Esophagus squamous epithelium (tissue), 4 donors: Measurements from ENCODE around the gene PTPRS.

Experiments used
- POLR2A ChIP-seq, 4 donors: fragments of 450-650 bp; IDR thresholded peaks; one replicate each; pipeline ENCODE4 v1.6.1; 2017; ENCODE audit warnings: antibody characterized with exemption in 4 of 4, mild to moderate bottlenecking in 4 of 4, moderate library complexity in 3 of 4
- TF ChIP-seq, protein P1 (sequence below), 6 experiments: fragments of 450-650 bp in 4 of 6; fragments of 200-600 bp in 2 of 6; sonication (generic) in 2 of 6; IDR thresholded peaks; one replicate each; pipeline ENCODE4 v1.5.1; 2016 to 2019; ENCODE audit warnings: antibody characterized with exemption in 6 of 6, mild to moderate bottlenecking in 4 of 6, moderate library complexity in 4 of 6

DNA sequence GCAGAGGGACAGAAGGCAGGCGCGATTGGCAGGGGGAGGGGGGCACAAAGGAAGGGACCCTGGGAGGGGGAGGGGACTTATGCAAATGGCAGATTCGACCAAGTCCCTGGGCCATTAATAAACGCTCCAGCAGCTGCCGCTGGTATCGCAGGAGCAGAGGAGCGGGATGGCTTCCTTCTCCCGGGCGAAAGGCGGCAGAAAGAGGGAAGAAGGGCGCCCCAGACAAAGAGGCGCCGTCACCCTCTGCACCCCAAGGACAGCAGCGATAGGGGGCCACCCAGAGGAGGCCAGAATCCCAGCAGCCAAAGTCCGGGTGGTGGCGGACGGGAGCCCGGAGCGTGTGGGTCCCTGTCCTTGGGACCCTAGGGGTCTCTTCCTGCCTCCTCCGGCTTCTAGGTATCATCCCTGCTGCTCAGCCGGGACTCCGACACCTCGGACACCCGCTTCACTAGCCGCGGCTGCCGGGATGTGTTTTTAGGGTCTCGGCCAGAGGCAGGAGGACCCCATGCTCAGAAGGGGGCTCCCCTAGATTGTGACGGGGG is 1.9 kb downstream of the PTPRS start:
- TF ChIP-seq, protein P1, sequence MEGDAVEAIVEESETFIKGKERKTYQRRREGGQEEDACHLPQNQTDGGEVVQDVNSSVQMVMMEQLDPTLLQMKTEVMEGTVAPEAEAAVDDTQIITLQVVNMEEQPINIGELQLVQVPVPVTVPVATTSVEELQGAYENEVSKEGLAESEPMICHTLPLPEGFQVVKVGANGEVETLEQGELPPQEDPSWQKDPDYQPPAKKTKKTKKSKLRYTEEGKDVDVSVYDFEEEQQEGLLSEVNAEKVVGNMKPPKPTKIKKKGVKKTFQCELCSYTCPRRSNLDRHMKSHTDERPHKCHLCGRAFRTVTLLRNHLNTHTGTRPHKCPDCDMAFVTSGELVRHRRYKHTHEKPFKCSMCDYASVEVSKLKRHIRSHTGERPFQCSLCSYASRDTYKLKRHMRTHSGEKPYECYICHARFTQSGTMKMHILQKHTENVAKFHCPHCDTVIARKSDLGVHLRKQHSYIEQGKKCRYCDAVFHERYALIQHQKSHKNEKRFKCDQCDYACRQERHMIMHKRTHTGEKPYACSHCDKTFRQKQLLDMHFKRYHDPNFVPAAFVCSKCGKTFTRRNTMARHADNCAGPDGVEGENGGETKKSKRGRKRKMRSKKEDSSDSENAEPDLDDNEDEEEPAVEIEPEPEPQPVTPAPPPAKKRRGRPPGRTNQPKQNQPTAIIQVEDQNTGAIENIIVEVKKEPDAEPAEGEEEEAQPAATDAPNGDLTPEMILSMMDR (IDR thresholded peaks at IDR 0.05) = peak in 2 of 6 experiments; percentile 10 to 17
- no peak for TF ChIP-seq POLR2A (IDR thresholded peaks at IDR 0.05)
